Epithelial cell of proximal tubule (primary cell): ENCODE data around the gene CDH12. TPM values are rescaled to one million over a fixed set of nuclear protein-coding genes. Genes with fewer than 3 reads are reported as not detected.

Experiments used
- DNase-seq: peaks from one replicate; pipeline ENCODE4 v3.0.0-alpha.2; 2011; ENCODE audit warnings: low read depth
- H3K4me3 ChIP-seq: 2 replicates; pipeline ENCODE4 v1.5.1; 2011; ENCODE audit warnings: low read depth, mild to moderate bottlenecking, low read length
- total RNA-seq: library from RNA; depleted of rRNA; stranded (reverse); fragments of >200 nt; gene quantifications from 2 replicates; pipeline ENCODE4 v1.2.3, GENCODE V29; 2015
- TF ChIP-seq, protein P1 (sequence below): conservative IDR thresholded peaks from 2 replicates; pipeline ENCODE4 v1.5.1; 2012; ENCODE audit warnings: low read depth, mild to moderate bottlenecking, low read length

The CDH12 gene
- total RNA-seq, 1 donor from 2014 or later = not detected

DNA sequence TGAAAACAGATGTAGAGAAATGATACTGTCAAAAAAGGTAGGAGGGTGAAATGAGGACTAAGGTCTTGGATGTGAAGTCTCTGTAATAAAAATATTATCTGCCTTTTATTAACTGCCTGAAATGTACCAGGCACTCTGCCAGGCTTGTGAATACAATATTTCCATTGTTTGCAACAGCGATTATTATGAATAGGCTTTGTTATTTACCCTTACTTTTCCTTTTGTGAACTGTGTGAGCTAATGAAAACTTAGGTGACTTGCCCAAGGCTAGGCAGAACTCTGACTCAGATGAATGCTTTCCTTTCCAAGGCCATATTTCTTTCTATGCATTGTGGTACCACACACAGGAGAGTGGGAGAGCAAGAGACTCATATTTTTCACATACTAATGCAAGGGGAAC is 204.1 kb downstream of the CDH12 start:
- H3K4me3 ChIP-seq = no peak overlapping the region
- DNase-seq = no peak
- TF ChIP-seq, protein P1, sequence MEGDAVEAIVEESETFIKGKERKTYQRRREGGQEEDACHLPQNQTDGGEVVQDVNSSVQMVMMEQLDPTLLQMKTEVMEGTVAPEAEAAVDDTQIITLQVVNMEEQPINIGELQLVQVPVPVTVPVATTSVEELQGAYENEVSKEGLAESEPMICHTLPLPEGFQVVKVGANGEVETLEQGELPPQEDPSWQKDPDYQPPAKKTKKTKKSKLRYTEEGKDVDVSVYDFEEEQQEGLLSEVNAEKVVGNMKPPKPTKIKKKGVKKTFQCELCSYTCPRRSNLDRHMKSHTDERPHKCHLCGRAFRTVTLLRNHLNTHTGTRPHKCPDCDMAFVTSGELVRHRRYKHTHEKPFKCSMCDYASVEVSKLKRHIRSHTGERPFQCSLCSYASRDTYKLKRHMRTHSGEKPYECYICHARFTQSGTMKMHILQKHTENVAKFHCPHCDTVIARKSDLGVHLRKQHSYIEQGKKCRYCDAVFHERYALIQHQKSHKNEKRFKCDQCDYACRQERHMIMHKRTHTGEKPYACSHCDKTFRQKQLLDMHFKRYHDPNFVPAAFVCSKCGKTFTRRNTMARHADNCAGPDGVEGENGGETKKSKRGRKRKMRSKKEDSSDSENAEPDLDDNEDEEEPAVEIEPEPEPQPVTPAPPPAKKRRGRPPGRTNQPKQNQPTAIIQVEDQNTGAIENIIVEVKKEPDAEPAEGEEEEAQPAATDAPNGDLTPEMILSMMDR = no peak

DNA sequence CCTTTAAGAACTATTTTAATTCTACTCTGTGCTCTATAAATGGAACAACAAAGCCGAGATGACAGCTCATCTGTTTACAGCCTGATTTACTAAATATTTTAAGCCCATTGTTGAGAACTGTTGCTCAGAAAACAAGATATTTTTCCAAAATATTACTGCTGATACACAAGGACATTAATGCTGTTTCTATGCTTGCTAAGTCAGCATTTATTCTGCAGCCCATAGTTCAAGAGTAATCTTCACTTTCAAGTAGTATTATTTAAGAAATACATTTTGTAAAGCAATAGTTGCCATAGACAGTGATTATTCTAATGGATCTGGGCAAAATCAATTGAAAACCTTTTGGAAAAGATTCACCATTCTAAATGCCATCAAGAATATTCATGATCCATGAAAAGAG is 208.3 kb downstream of the CDH12 start:
- DNase-seq = no peak
- H3K4me3 ChIP-seq = no peak overlapping the region
- TF ChIP-seq, protein P1 = no peak

- no peak overlapping the region for H3K4me3 ChIP-seq
- no peak for DNase-seq
- TF ChIP-seq, protein P1 = no peak
Measured at GRCh38 chr5:22643356-22643755, 209.8 kb downstream of the CDH12 start.

- H3K4me3 ChIP-seq = no peak overlapping the region
- TF ChIP-seq, protein P1 = no peak
- DNase-seq = no peak
Measured at GRCh38 chr5:22631683-22632082, 221.5 kb downstream of the CDH12 start.

GRCh38 chr5:22627029-22627428 is 226.1 kb downstream of the CDH12 start:
- TF ChIP-seq, protein P1 = no peak
- no peak for DNase-seq
- no peak overlapping the region for H3K4me3 ChIP-seq

DNA sequence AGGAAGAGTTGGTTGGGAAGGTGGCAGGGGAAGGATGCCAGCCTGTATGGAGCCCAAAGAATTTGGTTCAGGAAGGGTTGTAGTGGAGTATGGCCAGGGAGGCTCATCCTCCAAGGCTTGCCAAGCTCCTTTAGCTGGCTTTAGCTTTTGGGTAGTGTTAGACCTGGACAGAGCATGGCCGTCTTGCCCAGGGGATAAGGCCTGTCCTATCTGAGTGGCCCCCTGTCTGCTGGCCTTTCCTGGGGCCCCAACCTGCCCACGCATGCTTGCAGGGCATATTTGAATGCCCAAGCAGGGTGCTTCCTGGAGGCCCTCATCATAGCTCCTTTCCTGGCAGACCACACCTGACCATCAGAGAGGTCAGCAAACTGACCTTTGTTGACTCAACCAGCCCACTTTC is 227.7 kb downstream of the CDH12 start:
- TF ChIP-seq, protein P1 = no peak
- DNase-seq = no peak
- no peak overlapping the region for H3K4me3 ChIP-seq

GRCh38 chr5:22621084-22621483 is 232.1 kb downstream of the CDH12 start:
- TF ChIP-seq, protein P1 = no peak
- no peak for DNase-seq
- no peak overlapping the region for H3K4me3 ChIP-seq
